ENCODE results near the gene SBSN.

GRCh38 chr19:35546532-35546931, 18.4 kb upstream of the SBSN start:
- TF ChIP-seq POLR2A (IDR thresholded peaks at IDR 0.05; ENCODE audit: low read depth, low read length) (no peak), ETV6 (conservative IDR thresholded peaks at IDR 0.05 in 1 of 2, IDR thresholded peaks at IDR 0.05 in 1 of 2; ENCODE audit: borderline replicate concordance in 1 of 2, low read depth in 1 of 2) (no peak), NFYB (IDR thresholded peaks at IDR 0.05; ENCODE audit: insufficient read depth, low read depth, low read length) (no peak), CTCF (IDR thresholded peaks at IDR 0.05 in 2 of 3, conservative IDR thresholded peaks at IDR 0.05 in 1 of 3; ENCODE audit: control insufficient read depth in 2 of 3, extremely low read depth in 1 of 3, insufficient read depth in 1 of 3, low read depth in 3 of 3, low read length in 3 of 3) (no peak), TAF1 (IDR thresholded peaks at IDR 0.05; ENCODE audit: borderline replicate concordance, low read depth, low read length) (no peak), JUNB (IDR thresholded peaks at IDR 0.05) (no peak), ZZZ3 (IDR thresholded peaks at IDR 0.05; ENCODE audit: control insufficient read depth, insufficient read length, low read depth) (no peak), REST (IDR thresholded peaks at IDR 0.05; ENCODE audit: low read depth, low read length) (no peak)
- TF ChIP-seq, protein P1, sequence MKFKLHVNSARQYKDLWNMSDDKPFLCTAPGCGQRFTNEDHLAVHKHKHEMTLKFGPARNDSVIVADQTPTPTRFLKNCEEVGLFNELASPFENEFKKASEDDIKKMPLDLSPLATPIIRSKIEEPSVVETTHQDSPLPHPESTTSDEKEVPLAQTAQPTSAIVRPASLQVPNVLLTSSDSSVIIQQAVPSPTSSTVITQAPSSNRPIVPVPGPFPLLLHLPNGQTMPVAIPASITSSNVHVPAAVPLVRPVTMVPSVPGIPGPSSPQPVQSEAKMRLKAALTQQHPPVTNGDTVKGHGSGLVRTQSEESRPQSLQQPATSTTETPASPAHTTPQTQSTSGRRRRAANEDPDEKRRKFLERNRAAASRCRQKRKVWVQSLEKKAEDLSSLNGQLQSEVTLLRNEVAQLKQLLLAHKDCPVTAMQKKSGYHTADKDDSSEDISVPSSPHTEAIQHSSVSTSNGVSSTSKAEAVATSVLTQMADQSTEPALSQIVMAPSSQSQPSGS (IDR thresholded peaks at IDR 0.05; ENCODE audit: low read length): no peak

All from GM12878 (cell line).